NCI-H1694 (cell line): Measurements from ENCODE around the gene TMIGD1.

ENCODE experiments used
- DNase-seq: peaks from one replicate; lab custom pipeline; 2025; lab: John Stamatoyannopoulos, UW

The TMIGD1 gene

GRCh38 chr17:30290696-30291542, 42.9 kb downstream of the TMIGD1 start:
- no peak for DNase-seq

- no peak for DNase-seq
Observed at GRCh38 chr17:30290077-30290476, 43.8 kb downstream of the TMIGD1 start.

- no peak for DNase-seq
Observed at GRCh38 chr17:30279156-30279555, 54.7 kb downstream of the TMIGD1 start.

GRCh38 chr17:30278032-30278431, 55.8 kb downstream of the TMIGD1 start:
- DNase-seq, result peak; percentile 8

- no peak for DNase-seq
Observed at GRCh38 chr17:30275911-30276310, 57.9 kb downstream of the TMIGD1 start.

GRCh38 chr17:30274887-30275286, 59.0 kb downstream of the TMIGD1 start:
- DNase-seq, result no peak

GRCh38 chr17:30273373-30273772, 60.5 kb downstream of the TMIGD1 start:
- DNase-seq, result no peak

GRCh38 chr17:30271102-30271501, 62.8 kb downstream of the TMIGD1 start:
- no peak for DNase-seq

- no peak for DNase-seq
Observed at GRCh38 chr17:30267625-30268024, 66.2 kb downstream of the TMIGD1 start.
